HG02852 (cell line): ENCODE results near the gene PEX26.
"Not testable (repeated sequence)": the region's sequence is repeated elsewhere in the genome, so short reads cannot be mapped to it uniquely, and the experiment has no call there.

Experiments used
- ATAC-seq: cut with Tn5 transposase; IDR thresholded peaks from one replicate; pipeline ENCODE4 v1.9.1; 2021; ENCODE audit warnings: mild to moderate bottlenecking, moderate library complexity; ENCODE audit not compliant: unreplicated experiment

Gene PEX26

DNA sequence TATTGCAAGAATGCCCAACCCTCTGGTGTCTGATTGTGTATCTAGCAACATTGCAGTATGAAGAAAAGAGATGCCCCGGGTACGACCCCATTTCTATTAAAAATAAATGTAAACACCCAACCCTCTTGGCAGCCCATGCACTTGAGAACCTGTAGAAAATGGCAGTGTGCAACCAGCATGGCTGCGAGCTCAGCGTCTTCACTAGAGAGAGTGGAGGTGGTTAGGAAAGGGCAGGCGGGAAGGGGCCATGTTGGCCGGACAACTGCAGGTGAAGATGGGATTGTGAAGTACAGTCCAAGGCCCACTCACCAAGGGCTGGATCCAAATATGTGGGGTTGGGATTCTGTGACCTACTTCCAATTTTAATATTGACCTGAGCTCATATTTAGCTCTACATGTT lies 15.9 kb downstream of the PEX26 start:
- no peak for ATAC-seq

DNA sequence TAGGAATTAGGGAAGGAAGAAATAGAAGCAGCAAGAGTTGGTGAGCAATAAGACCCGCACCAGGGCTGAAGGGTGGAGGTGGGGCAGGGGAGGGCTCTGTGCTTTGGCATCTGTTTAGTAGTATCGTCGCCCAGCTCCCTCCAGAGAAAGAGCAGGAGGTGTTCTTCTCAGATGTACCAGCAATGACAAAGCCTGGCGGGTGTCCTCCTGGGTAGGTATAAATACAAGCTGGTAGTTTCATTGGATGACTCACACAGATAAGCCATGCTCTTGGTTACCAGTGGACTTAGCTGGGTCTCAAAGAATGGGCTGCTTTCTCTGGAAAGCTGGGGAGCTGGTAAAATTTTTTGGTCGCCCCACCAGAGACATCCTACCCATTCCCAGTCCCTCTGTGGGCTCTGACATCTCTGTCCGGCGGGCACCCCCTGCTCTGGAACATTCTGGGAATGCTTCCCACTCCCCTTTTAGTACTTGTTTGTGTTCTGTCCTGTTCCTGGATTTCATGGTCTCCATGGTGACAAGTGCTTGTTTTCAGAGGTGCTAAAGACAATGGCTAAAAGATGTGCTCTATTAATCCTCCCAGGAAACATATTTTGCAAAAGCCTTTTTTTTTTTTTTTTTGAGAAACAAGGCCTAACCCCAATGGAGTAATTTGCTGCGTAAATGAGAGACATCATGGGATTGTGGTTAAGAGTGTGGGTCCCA lies 17.5 kb downstream of the PEX26 start:
- no peak for ATAC-seq

DNA sequence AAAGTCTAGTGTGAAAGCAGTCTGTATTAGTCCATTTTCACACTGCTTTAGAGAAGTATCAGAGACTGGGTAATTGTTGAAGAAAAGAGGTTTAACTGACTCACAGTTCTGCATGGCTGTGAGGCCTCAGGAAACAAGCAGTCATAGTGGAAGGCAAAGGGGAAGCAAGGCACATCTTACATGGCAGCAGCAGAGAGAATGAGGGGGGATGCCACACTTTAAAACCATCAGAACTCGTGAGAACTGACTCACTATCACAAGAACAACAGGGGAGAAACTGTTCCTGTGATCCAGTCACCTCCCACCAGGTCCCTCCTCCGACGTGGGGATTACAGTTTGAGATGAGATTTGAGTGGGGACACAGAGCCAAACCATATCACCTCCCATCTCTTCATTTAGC lies 19.0 kb downstream of the PEX26 start:
- no peak for ATAC-seq

DNA sequence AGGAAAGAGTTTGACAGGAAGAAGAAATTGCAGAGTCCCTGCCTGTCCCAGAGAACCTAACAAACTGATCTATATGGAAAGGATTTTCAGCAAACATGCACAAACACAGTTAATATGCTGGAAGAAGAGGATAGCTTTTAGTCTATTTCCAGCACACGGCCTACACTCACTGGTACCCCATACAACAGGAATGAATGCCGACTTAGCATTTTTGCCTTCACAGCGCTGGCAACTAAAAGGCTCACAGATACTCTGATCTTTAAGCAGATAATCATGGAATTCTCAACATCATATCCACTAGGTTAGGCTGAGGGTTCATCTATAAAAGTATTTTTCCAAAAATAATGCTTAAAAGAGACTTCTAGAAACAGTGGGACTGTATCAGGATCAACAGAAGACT lies 23.0 kb downstream of the PEX26 start:
- ATAC-seq: no peak

DNA sequence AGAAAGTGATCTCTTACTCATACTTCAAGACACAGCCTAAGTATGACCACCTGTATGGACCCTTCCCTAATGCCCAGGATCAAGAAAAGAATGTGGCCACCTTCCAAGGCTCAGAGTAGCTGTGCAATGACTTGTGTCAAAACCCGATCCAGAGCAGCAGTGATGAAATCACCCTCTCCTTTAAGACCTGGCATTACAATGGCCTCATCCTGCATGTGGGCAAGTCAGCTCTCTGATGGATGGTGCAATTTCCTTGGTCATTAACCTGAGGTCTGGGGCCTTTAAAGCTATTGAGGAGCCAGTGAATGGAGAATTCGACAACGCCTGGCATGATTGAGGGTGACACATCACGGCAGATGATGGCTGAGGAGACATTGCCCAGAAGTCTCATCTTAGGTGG lies 23.7 kb downstream of the PEX26 start:
- ATAC-seq: no peak

DNA sequence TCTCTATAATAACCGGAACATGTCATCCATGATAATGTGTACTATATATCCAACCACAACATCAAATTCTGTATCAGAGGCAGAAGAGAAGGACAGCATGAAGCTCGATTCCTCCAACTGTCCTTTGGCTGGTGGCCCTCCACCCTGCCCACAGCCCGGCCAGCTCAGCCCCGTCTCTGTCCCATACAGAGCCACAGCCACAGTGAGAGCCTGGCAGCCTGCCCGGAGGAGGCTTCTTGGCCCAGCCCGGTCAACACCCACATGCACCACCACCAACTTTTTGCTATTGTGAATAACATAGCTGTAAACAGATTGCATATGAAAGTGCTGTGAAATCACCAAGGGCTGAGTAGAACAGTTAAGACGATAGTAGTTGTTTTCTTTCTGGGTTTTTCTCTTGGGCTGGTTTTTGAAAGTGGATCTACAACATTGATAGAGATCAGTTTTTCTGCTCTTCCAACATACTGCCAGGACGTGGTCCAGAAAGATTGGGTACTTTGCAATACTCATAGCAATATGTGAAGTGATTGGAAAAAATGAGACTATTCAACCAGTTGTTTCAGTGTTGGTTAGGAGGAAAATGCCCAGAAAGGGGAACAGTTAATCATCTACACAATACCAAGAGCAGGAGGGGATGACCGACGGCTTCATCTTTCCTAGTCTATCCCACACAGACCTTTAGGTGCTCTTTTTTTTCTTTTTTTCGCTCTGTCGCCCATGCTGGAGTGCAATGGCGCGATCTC lies 25.9 kb downstream of the PEX26 start:
- ATAC-seq: no peak

DNA sequence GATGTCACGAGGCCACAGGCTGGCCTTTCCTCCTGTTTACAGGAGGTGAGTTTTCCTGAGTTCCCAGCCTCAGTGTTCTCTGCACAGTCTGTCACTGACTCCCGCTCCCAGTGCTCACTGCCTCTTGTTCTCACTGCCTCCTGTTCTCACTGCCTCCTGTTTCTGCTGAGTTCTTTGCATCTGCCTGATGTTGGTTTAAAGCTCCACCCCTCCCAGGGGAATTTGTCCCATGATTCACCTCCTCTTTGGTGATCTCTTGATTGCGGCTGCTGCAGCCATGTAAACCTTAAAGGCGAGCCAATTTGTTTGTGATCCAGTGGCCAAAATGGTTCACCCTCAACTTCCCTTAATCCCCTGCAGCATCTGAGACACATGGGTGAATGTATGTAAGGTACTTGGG lies 26.8 kb downstream of the PEX26 start:
- ATAC-seq: no peak

DNA sequence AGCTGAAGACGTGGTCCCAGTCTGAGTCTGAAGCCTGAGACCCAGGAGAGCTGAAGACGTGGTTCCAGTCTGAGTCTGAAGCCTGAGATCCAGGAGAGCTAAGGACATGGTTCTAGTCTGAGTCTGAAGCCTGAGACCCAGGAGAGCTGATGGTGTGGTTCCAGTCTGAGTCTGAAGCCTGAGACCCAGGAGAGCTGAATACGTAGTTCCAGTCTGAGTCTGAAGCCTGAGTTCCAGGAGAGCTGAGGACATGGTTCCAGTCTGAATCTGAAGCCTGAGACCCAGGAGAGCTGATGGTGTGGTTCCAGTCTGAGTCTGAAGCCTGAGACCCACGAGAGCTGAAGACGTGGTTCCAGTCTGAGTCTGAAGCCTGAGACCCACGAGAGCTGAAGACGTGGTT lies 28.2 kb downstream of the PEX26 start:
- not testable (repeated sequence) for ATAC-seq

DNA sequence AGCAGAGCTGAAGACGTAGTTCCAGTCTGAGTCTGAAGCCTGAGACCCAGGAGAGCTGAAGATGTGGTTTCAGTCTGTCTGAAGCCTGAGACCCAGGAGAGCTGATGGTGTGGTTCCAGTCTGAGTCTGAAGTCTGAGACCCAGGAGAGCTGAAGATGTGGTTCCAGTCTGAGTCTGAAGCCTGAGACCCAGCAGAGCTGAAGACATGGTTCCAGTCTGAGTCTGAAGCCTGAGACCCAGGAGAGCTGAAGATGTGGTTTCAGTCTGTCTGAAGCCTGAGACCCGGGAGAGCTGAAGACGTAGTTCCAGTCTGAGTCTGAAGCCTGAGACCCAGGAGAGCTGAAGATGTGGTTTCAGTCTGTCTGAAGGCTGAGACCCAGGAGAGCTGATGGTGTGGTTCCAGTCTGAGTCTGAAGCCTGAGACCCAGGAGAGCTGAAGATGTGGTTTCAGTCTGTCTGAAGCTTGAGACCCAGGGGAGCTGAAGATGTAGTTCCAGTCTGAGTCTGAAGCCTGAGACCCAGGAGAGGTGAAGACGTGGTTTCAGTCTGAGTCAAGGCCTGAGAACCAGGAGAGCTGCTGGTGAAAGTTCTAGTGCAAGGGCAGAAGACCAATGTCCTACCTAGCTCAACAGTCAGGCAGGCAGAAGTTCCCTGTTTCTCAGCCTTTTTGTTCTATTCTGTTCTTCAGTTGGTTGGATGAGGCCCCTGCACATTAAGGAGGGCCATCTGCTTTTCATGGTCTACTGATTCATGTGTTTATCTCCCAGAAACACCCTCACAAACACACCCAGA lies 29.0 kb downstream of the PEX26 start:
- ATAC-seq: not testable (repeated sequence)

DNA sequence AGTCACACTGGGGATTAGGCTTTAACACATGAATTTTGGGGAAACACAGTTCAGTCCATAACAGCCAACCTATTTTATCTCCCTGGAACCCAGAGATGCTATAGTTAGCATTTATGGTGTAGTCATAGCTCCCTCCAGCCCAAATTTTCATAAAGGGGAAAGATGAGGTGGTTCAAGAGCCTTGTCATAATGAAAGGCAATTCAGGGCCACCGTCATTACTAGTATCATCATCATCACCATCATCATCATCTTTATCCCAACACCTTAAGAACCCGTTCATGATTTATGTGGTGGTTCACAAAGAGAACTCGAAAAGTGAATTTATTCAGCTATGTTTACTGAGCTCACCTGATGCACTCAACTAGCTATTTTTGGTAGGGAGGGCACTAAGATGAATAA lies 30.4 kb downstream of the PEX26 start:
- ATAC-seq: no peak

DNA sequence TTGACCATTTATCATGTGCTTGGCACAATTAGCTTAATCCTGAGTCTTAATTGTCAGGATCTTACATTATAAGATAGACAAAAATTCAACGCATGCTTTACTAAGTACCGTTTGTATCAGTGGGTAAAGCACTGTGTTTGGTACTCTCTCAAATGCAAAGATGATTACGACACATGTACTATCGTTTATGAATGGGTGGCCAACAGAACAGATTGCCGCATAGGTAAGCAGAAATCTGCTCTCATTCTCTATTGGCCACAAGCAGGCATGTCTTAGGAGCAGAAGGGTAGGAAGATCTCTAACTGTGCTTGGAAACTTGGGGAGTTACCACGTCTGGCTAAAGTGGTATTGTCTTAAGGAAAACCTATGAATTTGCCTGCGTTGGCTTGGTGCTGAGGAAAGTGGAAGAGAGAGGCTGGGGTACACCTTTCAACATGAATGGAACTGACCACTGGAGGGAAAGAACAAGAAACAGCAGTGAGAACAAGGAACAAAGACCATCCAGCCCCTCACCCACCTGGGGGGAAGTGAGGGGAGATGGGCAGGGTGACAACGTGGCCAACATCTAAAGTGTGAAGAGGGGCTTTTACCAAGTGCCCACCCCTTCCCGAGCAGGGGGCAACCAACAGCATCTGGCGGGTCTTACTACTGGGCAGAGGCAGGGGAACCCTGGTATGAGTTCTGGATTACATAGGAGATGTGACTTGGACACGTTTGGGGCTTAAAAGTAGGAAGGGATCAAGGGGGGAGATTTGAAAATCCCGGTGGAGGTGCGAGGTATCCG lies 31.8 kb downstream of the PEX26 start:
- ATAC-seq: no peak

DNA sequence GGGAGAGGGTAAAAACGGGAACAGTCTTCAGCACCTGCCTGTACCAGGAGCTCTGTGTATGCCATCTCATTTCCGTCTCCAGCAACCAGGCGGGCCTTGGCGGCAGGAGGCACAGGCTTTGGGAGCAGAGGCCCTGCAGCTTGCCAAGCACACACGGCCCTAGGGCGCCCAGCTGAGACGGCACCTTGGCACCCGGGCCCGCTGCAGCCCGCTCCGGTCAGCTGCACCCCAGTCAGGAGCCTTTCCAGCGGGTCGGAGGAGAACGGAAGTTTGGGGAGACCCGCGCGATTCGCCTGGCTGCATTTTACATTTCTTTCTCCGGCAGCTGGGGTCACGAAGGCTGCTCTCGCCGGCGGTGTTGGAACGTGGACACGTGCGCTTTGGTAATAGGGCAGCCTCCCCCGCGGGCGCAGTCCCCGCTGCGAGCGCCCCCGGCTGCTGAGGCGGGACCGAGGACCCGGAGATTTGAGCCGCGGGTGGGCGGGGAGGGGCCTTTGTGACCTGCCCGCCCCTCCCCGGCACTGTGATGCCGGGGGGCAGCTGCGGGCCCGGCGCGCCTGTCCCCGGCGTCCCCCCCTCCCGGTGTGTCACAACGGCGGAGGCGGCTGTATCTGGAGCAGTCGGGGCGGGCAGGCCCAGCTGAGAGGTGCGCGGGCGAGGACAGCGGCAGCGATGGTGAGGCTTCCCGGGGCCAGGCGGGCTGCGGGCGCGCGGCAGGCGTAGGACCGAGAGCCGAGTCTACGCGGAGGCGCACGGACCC lies 32.6 kb downstream of the PEX26 start, which contains the start of gene TUBA8:
TUBA8 (plus strand) TSS at position 616 of the 760 bp plus-strand sequence; CDS start at position 673, 57 bp downstream.
- no peak for ATAC-seq

DNA sequence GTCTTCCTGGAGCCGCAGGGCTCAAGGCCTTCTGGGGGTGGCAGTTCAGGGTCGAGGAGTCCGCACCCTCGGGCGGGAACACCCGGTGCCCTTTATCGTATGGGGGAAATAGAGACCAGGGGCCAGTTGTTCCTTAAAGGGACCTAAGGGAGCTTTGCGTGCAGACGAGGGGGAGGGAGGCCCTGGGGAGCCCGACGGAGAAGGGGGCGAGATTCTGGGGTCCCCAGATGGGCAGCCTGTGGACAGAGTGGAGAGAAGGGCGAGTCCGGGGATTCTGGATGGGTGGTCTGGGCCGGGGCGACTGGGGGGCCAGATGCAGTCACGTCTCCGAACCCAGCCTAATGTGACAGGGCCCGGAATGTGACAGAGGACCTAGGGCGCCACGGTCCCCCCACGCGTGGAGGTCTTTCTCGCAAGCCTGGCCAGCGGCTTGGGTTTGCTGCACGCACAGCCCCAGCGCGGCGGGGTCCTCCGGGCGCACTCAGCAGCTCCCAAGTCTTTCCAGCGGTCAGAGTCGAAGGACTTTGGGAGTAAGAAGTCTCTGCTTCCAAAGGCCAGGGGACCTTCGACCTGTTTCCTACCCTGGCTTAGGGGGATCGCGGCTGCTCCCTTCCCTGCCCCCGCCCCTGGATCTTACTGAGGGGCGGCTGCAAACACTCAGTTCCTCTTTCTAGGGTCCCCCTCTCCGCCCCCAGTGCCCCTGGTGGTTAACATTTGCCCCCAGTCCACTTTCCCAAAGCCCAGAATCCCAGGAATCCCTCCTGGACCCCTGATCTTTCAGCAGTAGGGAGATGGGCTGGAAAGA lies 33.4 kb downstream of the PEX26 start:
- ATAC-seq: no peak

DNA sequence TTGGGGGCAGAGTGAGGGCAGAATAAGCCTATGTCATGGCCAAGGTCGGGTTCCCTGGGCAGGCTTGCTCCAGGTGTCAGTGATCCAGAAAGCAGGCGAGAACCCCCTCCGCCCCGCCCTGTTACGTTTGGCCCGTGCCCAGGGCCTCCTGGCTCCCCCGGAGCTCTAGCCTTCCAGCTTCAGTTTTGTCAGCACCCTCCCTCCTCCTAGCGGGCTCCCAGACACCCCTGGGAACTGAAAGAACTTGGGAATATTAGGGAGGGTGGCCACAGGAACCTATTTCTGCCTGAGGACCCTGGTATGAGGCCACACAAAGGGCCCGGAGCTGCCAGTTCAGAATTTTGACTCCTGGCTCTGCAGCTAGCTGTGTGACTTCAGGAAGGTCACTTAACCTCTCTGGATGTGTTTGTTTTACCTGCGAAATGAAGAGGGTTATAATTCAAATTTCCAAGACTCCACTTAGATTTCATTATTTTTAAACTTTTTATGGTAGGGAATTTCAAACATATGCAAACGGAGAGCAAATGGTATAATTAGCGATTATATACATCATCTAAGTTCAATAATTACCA lies 34.1 kb downstream of the PEX26 start:
- no peak for ATAC-seq

DNA sequence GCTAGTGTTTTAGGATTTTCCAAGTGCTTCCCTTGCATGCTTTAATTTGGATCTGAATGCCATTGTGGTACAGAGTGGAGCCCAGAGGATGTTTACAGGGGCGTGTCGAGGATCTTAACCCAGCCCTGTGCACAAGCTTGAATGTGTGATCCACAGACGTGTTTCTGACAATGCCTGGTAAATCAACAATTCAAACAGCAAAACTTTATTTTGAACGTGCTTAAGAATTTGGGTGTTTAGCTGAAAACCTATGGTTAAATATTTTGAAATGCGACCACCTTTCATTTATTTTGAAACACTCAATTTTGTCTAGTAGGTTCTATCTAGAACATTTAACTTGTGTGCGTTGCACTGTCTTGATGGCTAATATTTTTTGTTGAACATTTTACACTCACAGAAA lies 34.6 kb downstream of the PEX26 start:
- ATAC-seq: no peak

DNA sequence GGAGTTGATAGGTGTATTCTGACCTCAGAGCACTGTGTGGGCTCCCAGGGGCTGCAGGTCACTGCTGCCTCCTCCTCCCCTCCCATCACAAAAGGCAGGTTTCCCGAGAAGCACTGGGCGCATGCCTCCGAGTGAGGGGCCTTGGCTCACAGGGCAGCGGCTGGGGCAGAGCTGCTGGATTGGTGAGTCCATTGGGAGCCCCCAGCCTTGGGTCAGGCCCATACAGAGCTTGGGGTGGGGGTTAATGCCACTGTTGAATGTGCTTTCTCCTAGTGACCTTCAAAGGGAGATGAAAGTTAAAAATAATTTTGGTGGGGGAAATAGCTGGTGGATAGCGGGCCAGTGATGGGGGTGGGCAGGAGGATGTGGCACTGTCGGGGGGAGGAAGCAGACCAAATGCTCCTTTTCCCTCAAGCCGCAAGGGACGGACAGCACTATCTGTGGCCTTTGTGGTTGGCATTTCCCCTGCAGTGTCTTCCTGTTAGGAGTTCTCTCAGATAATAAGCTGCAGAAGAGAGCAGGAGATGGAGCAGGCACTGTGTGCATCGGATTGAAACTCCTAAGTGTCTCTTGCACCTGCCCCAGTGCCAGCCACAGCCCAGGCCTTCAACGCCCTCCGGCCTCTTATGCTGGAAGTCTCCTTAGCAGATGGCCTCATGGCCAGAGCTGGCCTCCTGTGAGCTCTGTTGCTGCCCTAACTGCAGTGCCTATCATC lies 36.0 kb downstream of the PEX26 start:
- ATAC-seq: no peak

DNA sequence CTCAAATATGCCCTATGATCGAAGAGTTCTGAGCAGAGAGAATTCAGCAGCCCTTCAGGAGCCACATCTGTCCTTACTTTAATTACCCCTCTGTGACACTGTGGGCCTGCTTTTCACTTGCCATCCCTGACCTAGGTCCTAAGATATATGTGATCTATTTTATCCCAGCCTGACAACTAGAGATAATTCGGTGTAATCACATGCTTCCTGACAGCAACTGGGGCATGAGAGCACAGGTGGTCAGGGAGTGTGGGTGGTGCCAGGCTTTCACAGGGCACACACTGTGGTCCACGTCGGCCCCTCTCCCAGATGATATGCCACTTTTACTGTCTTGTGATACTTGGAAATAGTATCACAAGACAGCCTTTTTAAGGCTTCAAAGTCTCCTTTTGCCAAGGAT lies 36.7 kb downstream of the PEX26 start:
- ATAC-seq: no peak

DNA sequence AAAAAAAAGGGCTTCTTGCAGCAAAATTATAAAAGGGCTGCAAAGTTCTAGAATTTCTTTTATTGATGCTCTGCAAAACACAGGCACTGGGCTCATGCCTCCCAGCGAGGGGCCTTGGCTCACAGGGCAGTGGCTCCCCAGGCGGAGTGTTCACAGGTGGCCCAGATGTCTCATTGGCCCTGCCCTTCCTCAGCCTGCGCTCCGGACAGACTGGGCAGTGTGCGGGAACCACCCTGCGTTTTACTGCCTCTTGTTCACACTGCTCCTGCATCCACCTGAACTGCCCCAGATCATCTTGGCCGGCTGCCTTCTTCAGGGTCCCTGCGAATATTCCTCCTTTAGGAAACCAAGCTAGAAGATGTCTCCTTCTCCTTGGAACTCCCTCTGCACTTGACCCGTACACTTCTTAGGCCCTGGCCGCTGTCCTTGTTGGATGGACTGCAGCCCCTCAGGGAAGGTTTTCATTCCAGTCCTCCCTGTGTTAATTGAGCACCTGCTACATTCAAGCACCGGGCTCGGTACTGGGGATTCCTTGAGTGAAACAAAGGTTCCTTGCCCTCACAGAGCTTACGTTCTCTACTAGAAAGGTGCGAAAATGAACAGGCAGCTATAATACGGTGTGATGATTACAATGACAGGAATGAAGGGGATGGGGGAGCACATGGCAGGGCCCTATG lies 37.3 kb downstream of the PEX26 start:
- no peak for ATAC-seq
